Measurements from ENCODE around the gene NPR3.
"Not testable (repeated sequence)": the region's sequence is repeated elsewhere in the genome, so short reads cannot be mapped to it uniquely, and the experiment has no call there.

Gene NPR3

DNA sequence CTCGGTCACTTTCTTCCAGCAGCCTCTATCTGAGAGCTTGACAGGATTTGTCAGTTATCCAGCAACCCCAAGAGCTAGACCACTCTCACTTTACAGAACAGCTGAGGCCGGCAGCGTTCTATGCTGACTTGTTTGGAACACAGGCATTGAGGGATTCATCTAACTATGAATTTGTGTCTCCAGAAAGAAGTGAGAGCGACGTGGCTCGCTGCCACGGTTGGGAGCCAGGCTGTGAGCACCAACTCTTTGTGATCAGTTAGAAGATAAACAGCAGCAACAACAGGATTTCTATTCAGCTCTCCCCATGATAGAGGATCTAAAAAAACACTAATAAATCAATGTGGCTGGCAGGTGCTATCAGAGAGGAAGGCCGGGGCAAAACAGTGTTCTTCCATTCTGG, 58.6 kb downstream of the NPR3 start:
- DNase-seq: no peak

GRCh38 chr5:32770444-32770843, 59.3 kb downstream of the NPR3 start:
- DNase-seq: no peak

GRCh38 chr5:32771037-32771436, 59.9 kb downstream of the NPR3 start:
- DNase-seq: no peak

GRCh38 chr5:32773944-32774343, 62.8 kb downstream of the NPR3 start:
- no peak for DNase-seq

- DNase-seq: no peak
Observed at GRCh38 chr5:32776200-32776599, 65.1 kb downstream of the NPR3 start.

- DNase-seq: no peak
Observed at GRCh38 chr5:32777222-32777621, 66.1 kb downstream of the NPR3 start.

DNA sequence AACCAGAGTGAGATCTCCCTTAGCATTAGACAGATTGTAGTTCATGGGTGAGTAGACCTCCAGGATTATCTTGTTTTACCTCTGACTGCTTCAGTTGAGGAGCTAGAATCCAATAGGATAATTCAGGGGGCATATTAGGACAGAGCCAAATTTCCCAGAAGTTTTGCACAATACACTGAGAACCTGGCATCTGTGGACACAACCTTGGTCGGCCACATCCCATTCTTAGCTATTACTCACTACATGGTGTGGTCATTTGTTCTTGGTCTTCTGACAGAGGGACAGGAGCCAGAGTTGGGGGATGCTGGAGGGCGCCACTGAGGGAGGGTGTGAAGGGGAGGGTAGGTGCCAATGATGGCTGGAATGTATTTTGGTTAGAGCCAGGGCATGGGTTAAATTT, 66.6 kb downstream of the NPR3 start:
- no peak for DNase-seq

DNA sequence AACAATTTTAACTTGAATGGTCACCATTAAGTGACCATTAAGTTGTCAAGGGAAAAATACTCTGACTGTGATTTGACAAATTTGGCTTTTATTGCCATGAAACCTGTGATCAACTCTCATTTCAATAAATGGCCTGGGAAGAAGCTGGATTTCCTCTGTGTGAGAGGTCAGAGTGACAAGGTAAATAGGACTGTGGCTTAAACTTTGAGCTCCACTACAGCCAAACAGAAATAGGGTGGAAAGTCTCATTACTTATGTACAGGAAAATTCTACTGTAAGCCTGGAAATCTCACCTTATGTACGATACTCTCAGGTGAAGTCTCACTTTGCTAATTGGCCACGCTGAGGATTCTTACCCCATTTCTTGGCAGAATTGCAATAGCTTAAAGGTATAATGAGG, 67.3 kb downstream of the NPR3 start:
- no peak for DNase-seq

GRCh38 chr5:32779754-32780415, 68.8 kb downstream of the NPR3 start:
- no peak for DNase-seq

GRCh38 chr5:32780508-32780919, 69.4 kb downstream of the NPR3 start:
- DNase-seq: no peak

DNA sequence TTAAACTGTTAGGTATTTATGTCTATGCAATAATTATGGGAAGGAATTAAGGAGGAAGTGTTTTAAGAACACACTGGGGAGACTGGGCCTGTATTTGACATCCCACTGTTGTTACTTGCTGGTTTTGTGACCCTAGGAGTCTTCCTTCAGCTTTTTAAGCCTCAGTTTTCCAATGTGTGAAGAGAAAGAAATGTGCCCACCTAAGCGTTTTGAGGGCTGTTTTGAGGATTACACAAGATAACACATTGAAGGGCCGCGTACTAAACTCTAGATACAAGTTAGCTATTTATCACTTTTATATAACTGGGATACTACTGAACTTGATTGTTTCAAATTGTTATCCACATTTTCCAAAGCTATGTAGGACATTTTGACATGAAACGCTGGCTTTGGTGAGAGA, 72.5 kb downstream of the NPR3 start:
- no peak for DNase-seq

DNA sequence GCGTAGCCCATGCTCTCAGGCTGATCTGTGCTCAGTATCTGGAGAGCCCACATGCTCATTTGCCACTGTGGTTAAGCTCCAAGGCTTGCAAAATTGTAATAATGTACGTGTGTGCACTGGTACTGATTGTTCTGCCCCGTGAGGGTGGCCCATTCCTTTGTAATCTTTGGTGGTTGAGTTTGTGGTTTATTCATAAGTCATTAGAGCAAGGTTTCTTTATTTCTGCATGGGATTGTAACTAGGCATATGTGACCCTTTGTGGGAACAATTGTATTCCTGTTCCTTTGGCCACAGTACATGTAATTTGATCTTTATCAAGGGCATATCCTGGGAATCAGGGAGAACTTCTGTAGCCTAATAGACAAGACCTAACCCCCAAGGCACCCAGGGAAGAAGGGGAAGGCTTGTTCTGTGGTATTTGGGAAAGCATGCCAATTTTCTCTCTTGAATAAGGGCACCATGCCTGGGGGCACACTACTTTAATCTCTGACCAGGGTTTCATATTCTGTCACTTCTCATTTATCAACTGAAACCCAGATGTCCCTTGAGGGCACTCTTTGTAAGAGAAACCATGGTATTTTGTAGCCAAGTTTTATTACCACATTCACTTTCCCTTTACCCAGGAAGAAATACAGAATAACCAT, 74.6 kb downstream of the NPR3 start:
- no peak for DNase-seq

DNA sequence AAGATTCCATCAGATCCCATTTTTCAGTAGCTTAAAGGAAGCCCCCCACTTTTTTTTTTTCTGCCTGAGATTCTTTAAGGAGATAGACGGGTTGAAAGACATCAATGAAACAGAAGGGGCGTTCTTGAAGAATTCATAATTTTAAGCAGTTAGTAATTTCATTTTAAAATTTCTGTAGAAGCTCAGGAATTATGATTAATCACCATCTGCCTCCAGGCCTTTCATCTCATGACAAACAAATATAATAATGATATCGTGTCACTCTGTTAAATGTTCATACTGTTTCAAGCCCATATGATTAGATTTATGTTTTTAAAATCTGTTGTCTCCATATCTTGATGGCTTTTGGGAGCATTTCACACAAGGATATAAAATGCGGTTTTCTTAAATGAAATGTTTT, 75.2 kb downstream of the NPR3 start:
- no peak for DNase-seq

DNA sequence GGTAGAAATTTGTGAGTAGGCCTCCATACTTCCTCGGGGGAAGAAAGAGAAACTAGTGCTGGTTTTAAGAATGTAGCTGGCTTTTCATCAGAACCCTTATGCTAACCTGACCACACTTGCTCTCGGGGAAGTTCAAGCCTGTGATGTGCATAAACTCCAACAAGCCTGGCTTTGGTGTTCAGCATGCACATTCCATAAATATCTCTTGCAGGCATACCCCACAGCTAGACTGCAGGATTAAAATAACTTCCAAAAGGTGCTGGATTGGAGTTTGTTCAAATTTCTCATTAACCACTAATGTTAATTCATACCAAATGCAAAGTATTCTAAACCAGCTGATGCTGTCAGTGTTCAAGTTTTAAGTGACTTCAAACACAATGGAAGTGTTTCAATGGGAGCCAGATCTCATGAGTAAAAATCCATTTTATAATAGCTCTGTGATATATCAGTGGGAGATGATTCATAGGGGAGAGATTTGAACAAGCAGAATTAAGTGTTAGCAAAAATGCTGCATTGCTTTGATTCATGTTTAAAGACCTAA, 79.4 kb downstream of the NPR3 start:
- no peak for DNase-seq

GRCh38 chr5:32791536-32792243, 80.6 kb downstream of the NPR3 start:
- no peak for DNase-seq

- no peak for DNase-seq
Observed at GRCh38 chr5:32794086-32794485, 83.0 kb downstream of the NPR3 start.

DNA sequence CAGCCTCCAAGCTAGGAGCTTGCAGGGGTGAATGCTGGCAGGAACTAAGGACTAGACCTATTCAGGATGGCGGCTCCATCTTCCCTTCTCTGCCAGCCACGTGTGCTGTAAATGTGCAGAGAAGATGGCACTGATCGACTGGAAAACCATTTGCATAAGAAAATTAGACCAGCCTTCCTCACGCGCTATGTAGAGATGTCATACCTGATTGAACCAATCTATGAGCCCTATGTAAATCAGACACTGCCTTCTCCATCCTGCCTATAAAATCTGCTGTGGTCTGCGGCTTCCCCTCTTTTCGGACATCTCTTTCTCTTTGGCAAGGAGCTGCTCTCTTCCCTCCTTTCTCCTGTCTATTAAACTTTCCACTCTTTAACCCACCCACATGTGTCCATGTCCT, 91.6 kb downstream of the NPR3 start:
- no peak for DNase-seq

GRCh38 chr5:32803656-32804055, 92.5 kb downstream of the NPR3 start:
- no peak for DNase-seq

GRCh38 chr5:32805462-32805861, 94.3 kb downstream of the NPR3 start:
- not testable (repeated sequence) for DNase-seq

- DNase-seq: no peak
Observed at GRCh38 chr5:32805971-32806638, 95.0 kb downstream of the NPR3 start.

DNA sequence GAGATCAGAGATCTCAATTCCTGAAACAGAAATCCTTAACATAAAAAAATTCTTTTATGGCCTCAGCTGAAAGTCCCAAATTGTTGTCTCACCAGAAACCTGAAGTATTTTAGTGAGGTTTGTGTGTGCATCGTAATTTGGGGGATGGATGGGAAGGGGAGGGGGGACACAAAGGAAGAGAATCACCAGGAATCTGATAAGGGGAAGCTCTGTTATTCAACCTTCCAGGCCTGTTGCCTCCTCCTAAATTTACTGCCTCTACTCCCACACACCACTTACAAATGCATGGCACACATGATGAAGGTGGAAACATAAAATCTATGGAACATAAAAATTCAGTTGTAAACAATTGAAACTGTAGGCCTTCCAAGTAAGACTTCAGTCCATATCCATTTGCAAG, 97.7 kb downstream of the NPR3 start:
- no peak for DNase-seq

DNA sequence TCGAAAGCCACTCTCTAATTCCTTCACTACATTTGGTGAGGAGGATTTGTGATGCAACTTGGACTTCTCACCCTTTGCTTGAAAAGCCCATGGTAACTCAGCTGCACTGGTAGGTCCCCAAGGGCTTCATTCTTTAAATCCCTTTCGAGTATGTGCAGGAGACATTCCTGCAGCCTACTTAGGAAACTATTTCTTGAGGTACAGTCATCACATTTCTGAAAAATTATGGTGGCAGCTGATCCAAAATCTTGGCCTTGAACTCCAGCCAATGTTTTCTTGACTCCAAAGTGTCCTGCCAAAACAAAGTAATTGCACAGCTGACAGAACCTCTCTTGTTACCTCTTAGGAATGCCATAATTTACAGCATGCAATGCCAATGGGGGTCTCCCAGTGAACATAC, 99.7 kb downstream of the NPR3 start:
- no peak for DNase-seq

DNA sequence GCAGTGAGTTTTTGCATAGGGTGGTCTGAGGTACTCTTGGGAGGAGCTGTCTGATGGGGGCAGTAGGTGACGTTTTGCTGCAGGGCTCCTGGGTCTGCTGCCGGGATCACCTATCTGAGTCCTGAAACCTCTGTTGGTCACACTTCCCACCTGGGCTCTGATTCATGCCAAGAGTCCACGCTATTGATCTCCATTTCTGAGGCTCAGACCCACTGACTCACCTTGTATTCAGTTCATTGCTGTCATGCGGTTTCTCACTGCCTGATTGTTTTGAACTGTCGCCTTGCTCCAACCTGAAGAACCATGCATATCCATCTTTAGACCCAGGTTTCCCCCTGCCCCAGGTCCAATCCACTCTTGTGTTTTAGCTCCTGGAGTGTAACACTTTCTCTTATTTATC, 101.3 kb downstream of the NPR3 start:
- DNase-seq: no peak

GRCh38 chr5:32814141-32814540, 103.0 kb downstream of the NPR3 start:
- DNase-seq: no peak
